Breast epithelium (tissue), 3 donors: ENCODE measurements around the gene PDZD11.

Experiments used
- POLR2A ChIP-seq: fragments of 450-650 bp; IDR thresholded peaks from one replicate; pipeline ENCODE4 v1.6.1; 2016; ENCODE audit warnings: antibody characterized with exemption, mild to moderate bottlenecking, moderate library complexity
- POLR2AphosphoS5 ChIP-seq, 3 donors: sonication (generic); formaldehyde crosslinking; IDR thresholded peaks; one replicate each; pipeline ENCODE4 v1.6.1; 2017; ENCODE audit warnings: antibody characterized with exemption in 3 of 3
- TF ChIP-seq, protein P1 (sequence below), 3 donors: fragments of 450-650 bp; IDR thresholded peaks; one replicate each; pipeline ENCODE4 v1.5.1; 2016 to 2017; ENCODE audit warnings: antibody characterized with exemption in 3 of 3, mild to moderate bottlenecking in 3 of 3, moderate library complexity in 3 of 3

- TF ChIP-seq POLR2AphosphoS5 (IDR thresholded peaks at IDR 0.05) (no peak), POLR2A (no peak)
- TF ChIP-seq, protein P1, sequence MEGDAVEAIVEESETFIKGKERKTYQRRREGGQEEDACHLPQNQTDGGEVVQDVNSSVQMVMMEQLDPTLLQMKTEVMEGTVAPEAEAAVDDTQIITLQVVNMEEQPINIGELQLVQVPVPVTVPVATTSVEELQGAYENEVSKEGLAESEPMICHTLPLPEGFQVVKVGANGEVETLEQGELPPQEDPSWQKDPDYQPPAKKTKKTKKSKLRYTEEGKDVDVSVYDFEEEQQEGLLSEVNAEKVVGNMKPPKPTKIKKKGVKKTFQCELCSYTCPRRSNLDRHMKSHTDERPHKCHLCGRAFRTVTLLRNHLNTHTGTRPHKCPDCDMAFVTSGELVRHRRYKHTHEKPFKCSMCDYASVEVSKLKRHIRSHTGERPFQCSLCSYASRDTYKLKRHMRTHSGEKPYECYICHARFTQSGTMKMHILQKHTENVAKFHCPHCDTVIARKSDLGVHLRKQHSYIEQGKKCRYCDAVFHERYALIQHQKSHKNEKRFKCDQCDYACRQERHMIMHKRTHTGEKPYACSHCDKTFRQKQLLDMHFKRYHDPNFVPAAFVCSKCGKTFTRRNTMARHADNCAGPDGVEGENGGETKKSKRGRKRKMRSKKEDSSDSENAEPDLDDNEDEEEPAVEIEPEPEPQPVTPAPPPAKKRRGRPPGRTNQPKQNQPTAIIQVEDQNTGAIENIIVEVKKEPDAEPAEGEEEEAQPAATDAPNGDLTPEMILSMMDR (IDR thresholded peaks at IDR 0.05), result no peak
These were observed 49.0 kb downstream of the PDZD11 start for GRCh38 chrX:70240751-70241150.
